ENCODE results near the gene PTCHD1. TPM values are rescaled to one million over a fixed set of nuclear protein-coding genes. Genes with fewer than 3 reads are reported as not detected.

The PTCHD1 gene
- total and polyA plus RNA-seq, 10 donors: 0.07 to 0.89 (median 0.42) TPM

- DNase-seq: no peak
- intact Hi-C loops (cut with DNase I; ENCODE audit: low total_unique reads): no loop called here
- WGBS, 5 donors: 36 to 50% (median 44%) methylated on average over 11 of the region's 11 CpGs
- TF ChIP-seq POLR2A (IDR thresholded peaks at IDR 0.05): no peak
- peak; percentile 20 to 83 (median 65) for TF ChIP-seq CTCF (IDR thresholded peaks at IDR 0.05 in 8 of 11, conservative IDR thresholded peaks at IDR 0.05 in 3 of 11)
- H3K27ac ChIP-seq: no peak overlapping the region
- H3K36me3 ChIP-seq: no peaks in the 10 kb centered on the region
- no peak overlapping the region for H3K4me3 ChIP-seq
- no peaks in the 10 kb centered on the region for H3K9me3 ChIP-seq
- H3K27me3 ChIP-seq (replicated peaks in 1 of 7): no peaks in the 10 kb centered on the region
- H3K4me1 ChIP-seq: no peaks in the 10 kb centered on the region
Measured at GRCh38 chrX:23317799-23318724, 16.6 kb upstream of the PTCHD1 start.

GRCh38 chrX:23327104-23327503 lies 7.5 kb upstream of the PTCHD1 start:
- DNase-seq: no peak
- 50 to 81% (median 65%) methylated on average over 2 of the region's 2 CpGs for WGBS, 5 donors
- intact Hi-C loops (cut with DNase I; ENCODE audit: low total_unique reads): no loop called here
- H3K36me3 ChIP-seq: no peaks in the 10 kb centered on the region
- peaks cover 0 to 21% (median 6%) of the 10 kb centered on the region in 7 donors for H3K27me3 ChIP-seq (replicated peaks in 1 of 7)
- H3K4me3 ChIP-seq: no peak overlapping the region
- no peak overlapping the region for H3K27ac ChIP-seq
- no peaks in the 10 kb centered on the region for H3K9me3 ChIP-seq
- no peak for TF ChIP-seq POLR2A (IDR thresholded peaks at IDR 0.05)
- no peak for TF ChIP-seq CTCF (IDR thresholded peaks at IDR 0.05 in 8 of 11, conservative IDR thresholded peaks at IDR 0.05 in 3 of 11)
- no peak for TF ChIP-seq POLR2AphosphoS5 (IDR thresholded peaks at IDR 0.05)
- H3K4me1 ChIP-seq: peaks cover 0 to 3% (median 1%) of the 10 kb centered on the region in 6 donors

GRCh38 chrX:23331701-23332100 lies 2.9 kb upstream of the PTCHD1 start:
- no peaks in the 10 kb centered on the region for H3K36me3 ChIP-seq
- no peak for DNase-seq
- WGBS, 5 donors: 0 to 26% (median 9%) methylated on average over 5 to 11 of the region's 11 CpGs
- intact Hi-C loops (cut with DNase I; ENCODE audit: low total_unique reads): no loop called here
- TF ChIP-seq POLR2A (IDR thresholded peaks at IDR 0.05) (no peak), CTCF (IDR thresholded peaks at IDR 0.05 in 8 of 11, conservative IDR thresholded peaks at IDR 0.05 in 3 of 11) (no peak), POLR2AphosphoS5 (IDR thresholded peaks at IDR 0.05) (no peak)
- H3K9me3 ChIP-seq: no peaks in the 10 kb centered on the region
- H3K27me3 ChIP-seq (replicated peaks in 1 of 7): peaks cover 0 to 65% (median 44%) of the 10 kb centered on the region in 7 donors
- peaks cover 0 to 32% (median 15%) of the 10 kb centered on the region in 6 donors for H3K4me1 ChIP-seq
- H3K4me3 ChIP-seq: peak overlapping the region in 1 of 8 donors; percentile 56
- H3K27ac ChIP-seq: no peak overlapping the region
